OCI-M1 (cell line): ENCODE results near the gene SNN.

Experiments
- DNase-seq: peaks from one replicate; lab custom pipeline; 2025; lab: John Stamatoyannopoulos, UW

SNN gene

DNA sequence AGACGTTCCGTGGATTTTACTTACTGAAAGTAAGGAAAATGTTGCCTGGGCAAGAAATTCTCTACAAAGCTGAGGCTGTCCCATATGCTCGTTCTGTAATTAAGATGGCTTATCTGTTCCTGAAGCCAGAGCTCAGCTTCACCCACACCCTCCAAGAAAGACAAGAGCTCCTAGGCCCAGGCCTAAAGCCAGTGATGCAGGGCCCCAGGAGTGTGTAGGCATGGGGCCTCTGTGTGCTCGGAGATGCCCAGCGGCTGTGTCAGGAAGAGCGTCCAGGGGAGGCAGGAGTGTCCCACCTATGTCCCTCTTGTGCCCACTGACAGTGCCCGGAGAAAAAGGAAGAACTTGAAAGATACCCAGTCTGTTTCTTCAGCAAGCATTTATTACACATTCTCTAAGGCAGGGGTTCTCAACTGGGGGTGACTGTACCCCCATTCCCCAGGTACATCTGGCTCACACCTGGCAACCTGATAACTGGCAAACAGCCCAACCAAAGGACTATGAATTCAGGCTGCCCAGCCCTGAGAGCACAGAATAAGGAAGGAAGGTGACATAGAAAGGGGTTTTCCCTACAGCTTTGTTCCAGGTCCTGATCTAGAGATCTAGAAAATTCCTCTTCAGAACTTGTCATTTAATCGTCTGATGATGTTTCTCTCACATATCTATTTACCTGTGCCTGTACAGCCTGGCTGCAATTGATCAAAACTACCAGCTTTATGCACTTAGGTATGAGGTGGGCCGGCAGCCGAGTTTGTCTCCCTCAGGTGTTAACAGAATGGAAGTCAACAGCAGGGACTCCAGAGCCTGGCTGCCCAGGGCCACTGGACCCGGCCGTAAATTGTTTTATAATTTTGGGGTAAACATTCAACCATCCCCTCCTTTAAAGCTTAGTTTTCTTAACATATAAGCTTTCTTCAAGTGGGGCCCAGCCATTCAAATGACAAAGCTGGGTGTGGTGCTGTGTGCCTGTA lies 12.0 kb downstream of the SNN start:
- DNase-seq, result no peak

DNA sequence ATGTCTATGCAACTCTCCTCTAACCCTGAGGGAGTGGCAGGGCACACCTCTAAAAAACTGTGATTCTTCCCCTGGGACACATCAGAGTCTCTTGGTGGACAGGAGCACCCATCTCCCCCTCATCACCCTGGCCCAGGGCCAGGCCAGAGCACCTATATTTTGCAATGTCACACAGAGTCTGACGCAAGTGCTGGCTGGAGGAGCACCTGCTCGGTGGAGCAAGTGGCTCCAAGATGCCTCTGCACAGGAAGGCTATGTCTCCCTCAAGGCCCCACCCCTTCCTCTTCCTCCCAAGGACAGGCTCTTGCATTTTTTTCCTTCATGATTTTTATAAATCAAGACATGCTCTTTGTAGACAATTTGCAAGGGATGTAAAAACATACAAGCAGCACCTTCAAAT lies 13.3 kb downstream of the SNN start:
- DNase-seq, result no peak

DNA sequence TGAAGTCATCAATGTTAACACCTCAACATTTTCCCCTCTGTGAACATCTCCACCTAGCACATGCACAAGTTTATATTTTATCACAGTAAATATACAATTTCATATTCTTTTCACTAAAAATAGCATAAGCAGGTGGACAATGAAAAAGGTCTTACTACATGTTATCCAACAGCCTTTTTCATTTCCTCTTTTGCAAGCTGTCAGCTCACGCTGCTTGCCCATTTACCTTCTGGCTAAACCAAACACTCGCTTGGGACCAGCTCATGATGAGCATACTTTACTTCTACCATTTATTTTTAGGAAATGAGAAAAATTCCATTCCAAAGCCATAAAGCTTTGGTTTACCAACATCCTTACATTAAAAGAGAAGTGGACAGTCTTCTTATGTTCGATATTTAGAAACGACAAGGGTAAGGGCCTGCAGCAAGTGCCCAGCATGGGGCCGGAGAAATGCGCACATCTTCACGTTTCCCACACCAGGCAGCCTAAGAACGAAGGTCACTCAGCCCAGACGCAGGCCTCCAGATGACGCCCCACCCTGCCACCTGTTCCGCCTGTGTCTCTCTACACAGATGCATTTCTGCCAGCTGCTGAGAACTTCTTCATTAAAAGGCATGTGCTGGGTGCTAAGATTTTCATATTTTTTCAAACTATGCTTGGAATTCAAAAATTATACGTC lies 13.9 kb downstream of the SNN start:
- no peak for DNase-seq

DNA sequence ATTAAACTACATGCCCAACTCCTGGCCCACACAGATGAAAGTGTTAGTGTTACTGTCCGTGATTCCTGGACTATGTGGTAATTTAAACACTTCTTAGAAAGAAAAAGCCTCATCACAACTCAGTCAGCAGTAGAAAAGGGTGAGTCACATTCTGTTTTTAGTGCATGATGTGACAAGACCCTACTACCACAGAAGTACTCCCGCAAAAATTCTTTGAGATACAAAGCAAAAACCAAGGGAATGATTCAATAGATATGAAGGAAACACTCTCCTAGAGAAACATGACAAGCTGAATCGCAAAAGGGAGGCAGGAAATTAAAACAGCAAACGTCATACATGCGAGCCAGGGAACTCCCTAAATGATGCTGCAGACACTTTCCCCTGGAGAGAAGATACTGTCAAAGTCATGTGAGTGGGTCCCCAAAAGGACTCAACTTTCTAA lies 14.4 kb downstream of the SNN start:
- DNase-seq, result no peak

DNA sequence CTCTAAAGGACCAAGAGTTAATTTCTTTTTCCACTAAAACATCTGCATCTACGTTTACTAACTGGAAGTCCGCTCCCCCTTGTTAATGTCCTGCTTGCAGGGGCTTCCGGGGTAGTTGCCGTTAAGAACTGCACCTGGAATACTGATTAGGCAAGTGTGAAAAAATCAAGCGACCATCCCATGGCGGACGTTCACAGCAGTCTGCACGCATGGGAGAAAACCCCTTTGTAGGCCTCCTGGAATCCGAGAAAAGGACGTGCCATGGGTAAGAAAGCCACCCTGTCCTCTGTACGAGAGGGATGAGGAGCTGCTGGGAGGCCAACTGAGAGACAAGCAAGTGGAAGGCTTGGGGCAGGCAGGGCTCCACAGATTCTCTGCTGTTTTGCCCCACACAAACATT lies 14.9 kb downstream of the SNN start:
- no peak for DNase-seq

DNA sequence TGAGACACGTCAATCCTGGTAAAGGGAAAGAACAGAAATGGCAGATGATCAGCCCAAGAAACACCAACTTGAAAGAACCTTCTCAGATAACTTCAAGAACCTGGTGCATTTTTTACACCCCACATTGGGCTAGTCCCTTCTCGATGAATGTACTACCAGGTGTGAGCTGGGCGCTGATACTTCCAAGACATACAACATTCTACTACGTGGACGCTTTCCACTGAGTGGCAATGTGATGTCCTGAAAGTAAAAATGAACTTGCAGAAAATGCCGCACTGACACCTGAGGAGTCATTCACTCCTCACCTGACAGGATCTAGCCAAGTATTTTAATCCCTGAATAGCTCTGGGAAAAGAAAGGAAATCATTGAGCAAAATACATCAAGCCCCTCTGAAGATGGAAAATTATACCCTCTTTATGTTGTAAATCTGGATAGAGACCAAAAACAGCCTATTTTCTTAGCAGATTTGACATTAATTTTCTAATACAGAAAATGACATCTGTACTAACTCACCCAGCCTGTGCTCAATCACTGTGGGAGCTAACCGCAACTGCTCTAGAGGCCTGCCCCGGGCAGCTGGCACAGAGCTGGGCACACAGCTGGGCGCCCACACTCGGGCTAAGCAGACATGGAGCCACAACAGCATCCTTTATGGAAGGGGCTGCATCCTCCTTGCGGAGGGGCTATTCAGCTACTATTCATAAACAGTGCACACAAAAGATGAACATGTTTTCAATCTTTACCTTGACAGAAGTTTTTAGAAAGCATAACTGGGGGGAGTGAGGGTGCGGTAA lies 16.2 kb downstream of the SNN start:
- DNase-seq, result no peak

DNA sequence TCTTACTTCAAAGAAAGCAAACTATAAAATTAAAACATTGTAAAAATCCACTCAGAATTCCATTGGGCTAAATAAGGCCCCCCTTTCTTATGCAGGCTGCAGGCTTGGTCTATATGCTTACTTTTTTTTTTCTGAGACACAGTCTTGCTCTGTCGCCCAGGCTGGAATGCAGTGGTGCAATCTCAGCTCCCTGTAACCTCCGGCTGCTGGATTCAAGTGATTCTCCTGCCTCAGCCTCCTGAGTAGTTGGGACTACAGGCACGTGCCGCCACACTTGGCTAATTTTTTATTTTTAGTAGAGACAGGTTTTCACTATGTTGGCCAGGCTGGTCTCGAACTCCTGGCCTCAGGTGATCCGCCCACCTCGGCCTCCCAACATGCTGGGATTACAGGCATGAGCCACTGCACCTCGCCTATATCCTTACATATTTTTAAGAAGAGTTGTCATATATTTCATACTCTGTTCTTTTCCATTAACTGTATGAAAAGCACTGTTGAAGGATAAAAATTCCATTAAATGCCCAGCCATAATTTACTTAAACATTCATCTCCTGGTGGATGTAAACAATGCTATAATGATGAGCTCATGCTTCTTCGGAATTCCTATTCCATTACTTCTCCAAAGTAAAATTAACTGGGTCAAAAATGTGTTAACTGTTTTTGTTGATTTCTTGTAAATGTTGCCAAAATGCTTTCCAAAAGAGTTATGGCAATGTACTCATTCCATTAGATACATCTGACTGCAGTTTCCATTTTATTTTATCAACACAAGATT lies 17.8 kb downstream of the SNN start:
- DNase-seq, result no peak

DNA sequence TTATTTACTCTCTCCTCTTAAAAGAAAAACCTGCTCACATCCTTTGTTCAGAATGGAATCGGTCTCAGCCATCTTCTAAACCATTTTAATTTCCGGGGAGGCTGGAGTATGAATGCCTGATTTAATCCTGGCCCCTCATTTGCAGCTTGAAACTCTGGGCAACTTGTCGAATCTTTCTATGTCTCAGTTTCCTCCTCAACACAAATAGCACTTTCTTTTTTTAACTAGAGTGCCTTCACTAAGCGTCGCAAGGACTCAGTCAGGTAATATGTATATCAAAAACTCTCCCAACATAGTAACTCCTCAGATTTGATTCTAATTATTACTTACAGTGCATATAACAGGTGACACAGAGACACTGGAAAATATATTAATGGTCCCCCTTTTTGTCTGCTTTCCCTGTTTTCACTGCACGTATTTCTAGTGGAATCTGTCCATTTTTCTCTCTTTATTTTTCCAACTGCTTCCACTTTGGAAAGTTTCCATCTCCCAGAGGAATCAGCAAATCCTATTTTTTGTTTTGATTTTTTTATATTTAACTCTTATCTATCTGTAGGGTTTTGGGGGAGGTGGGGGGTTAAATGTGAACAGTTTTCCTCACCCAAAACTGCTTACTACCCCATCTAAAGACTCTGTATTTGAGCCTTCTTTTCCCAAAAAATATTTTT lies 18.6 kb downstream of the SNN start:
- no peak for DNase-seq

DNA sequence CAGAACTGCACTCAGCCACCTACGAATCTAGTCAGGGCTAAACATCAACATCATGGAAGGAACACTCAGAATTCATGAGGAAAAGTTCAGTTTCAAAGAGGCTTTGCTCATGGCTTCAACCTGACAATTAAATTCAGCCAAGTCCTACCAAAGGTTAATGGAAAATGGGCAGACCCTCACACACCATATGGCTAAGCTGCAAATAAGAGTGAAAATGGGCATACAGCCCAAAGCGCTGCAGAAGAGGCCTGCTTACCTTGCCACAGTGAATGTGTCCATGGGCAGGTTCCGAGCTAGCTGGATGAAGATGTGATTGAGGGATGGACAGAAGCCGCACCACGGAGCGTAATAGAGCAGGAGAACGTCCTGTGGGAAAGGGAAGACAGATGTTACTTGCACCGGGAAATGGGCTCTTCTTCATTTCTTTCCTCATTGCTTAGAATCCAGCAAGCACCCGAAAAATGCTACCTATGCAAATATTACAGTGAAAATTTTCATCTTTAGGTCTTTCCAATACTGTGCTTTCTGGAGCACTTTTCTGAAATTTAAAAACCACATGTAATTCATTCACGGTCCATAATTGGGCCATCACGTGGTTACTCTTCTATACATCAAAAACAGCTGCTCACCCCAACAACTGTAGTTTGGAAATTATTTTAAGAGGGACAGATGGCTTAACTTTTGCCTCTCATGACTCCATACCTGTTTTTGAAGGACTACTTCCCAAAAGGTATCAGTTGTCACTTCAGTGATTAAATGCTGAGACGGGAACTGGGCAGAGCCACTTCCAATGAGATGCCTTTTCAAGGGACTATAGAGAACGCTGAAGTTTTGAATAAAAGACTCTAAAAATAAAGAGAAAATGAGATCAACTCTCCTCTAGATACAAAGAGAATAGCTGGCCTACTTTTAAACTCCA lies 19.6 kb downstream of the SNN start:
- no peak for DNase-seq

DNA sequence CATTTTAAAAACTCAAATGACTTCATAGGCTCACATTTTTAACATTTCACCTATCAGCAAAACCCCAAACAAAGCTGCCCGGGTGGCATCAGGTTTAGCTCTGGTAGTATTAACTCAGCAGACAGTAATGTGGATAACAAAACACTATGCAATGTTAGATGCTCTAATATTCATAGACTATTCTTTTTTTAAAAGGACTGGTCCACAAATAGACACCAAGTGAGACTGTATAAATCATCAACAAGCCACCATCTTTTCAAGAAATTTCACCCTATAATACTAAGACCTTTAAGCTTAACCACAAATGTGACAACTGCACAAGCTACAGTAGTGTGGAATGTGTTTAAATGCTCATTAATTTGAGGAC lies 20.2 kb downstream of the SNN start:
- no peak for DNase-seq

DNA sequence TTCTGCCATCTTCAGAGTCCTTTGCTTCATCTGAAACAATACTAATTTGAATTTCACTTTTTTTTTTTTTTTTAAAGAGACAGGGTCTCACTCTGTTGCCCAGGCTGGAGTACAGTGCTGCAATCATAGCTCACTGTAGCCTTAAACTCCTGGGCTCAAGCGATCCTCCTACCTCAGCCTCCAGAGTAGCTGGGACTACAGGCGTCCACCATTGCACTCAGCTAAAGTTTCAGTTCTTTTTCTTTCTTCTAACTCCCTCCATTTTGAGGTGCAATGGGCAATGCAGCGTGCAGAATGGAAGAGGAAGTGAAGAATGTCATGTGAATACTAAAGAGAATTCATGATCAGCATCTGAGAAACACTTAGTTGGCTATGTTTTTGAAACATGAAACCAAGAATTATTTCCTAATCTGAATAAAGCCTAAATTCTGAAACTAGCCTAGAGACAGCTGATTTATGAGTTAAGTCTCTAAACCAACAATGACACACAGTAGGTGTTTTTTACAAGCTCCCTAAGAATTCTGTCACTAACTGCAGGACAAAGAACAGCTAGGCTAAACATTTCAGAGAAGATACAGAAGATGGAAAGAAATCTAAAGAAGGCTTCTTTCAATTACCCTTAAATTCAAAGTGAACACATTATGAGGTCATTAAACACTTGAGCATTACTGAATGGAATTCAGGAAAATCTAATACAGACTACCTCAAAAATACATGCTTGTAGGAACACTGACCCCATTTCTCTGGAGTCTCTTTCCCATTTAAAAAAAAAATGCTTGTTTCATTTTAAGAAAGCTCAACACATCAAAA lies 21.0 kb downstream of the SNN start:
- no peak for DNase-seq

DNA sequence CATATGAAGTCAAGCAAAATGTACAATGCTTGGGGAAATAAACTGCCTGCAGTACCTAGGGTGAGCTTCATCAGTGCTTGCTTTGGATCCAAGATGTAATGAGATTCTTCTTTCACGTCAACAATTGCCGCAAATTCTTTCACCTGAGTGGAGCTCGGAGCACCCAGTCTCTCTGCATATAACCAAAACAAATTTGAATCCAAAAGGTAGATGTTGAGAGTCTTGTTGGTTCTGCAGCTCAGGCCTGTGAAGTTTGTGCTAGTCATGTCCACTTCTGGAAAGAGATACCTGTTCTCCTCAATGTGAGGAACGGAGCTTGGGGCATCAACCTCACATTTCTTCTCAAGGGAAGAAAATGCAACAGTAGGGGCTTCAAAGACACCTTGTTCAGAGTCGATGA lies 23.0 kb downstream of the SNN start:
- no peak for DNase-seq

DNA sequence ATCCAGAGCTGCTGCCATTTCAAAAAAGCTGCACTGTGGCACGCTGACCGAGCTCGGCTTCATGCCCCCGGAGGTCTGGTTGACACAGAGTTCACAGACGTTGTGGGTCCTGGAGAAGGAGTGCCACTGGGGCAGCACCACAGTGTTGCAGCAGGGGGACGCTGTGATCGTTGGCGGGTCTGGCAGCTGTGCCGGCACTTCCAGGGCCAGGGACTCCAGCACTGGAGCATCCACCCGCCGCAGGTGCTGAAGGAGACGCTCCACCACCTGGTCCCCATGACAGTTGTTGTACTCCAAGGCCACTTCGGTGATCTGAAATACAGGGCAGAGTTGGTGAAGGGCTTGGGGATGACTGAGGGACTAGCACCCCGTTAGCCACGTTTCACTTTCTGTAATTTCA lies 23.5 kb downstream of the SNN start:
- no peak for DNase-seq

DNA sequence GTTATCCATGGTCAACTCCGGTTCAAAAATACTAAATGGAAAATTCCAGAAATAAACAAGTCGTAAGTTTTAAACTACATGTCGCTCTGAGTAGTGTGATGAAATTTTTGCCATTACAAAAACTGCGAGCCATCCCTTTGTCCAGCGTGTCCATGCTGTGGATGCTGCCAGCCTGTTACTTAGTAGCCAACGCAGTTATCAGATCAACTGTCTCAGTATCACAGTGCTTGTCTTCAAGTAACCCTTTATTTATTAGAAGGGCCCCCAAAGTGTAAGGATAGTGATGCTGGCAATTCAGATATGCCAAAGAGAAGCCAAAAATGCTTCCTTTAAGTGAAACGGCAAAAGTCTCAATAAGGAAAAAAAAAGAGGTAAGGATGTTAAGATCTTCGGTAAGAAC lies 23.9 kb downstream of the SNN start:
- no peak for DNase-seq

DNA sequence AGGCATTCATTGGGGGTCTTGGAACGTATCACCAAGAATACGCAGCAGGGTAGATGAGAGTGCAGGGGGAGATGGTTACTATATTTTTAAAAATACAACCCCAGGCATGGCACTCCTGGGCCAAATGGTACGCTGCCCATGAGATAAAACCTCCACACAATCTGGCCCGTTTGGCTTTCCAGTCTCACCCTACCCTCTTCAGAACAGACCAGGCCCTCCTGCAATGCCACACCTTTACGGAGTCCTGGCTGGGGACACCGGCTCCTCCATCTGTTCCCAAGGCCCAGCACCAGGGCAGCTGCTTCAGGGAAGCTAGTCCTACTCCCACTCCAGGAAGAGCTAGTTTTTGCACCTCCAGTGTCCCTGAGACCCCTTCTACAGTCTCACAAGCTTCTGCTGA lies 24.4 kb downstream of the SNN start:
- no peak for DNase-seq

DNA sequence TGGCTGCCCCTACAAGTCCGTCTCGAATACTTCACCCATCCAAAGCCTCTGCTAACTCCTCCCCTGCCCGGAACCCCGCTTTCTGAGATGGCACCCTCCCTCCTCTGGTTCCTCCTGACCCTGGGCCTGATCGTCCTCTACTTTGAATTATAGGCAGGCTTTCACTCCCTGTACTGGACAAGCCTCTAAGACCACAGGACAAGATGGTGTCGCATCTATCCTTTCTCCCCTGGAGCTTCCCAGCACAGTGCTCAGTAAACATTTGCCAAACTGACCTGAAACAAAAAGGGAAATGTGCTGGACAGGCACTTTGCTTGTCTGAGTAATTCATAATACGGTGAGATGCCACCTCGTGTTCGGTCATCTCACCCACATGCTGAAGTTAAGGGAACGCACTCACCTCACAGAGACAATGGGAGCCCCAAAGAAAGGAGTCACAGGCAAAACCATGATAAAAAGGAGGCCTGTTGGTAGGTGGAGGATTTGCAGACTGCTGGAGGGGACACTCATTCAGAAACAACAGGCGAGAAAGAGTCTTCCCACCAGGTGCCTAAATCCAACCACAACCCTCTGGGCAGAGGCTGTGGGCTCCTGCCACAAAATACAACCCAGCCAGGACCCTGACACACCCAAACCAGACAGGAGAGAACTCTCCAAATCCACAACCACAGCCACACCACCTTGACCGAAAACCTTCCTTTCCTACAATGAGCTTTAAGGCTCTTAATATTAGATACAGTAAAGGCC lies 28.2 kb downstream of the SNN start:
- no peak for DNase-seq

DNA sequence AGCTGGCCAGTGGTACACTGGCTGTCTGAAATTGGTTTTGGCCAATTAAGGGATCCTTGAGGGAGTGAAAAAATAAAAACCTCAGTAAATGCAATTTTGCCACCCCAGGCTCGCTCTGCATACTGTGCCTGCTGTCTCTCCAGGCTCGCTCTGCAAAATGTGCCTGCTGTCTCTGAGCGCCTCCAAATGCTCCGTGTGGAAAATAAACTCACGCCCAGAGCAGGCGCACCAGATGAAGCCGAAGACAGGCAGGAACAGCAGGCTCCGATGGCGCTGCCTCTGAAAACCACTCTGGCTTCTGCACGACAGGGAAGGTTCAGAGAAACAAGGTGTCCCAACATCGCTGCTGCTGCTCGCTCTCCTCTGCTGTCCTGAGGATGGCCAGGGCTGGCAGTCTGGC lies 29.1 kb downstream of the SNN start:
- no peak for DNase-seq

DNA sequence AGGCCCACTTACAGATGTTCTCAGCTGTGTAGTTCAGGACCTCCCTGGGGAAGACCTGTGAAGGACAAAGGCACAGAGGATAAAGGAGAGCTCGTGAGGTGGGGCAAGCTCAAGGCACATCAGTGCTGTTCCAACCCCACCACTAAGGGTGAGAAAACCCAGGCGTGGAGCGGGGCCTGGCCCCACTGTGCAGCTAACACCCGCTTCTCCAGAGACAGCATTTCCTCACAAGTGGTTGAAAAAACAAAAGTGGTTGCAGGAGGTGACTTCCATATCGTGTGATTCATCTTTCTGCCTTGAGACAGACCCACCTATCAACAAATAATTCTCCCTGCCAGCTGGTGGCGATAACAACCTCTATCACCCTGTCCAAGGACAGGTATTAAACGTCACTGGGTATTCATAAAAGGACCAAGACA lies 30.0 kb downstream of the SNN start:
- no peak for DNase-seq
